ENCODE measurements around the gene PTGER3.

GRCh38 chr1:71037066-71037465 lies 10.6 kb downstream of the PTGER3 start:
- TF ChIP-seq CTCF (IDR thresholded peaks at IDR 0.05; ENCODE audit: insufficient read depth, low read depth, low read length) (no peak), EZH2 (IDR thresholded peaks at IDR 0.05; ENCODE audit: insufficient read depth, low read length) (no peak)
